GM23248 (cell line): ENCODE measurements around the gene MMS19.

Source experiments
- EZH2 ChIP-seq: fragments of 200-600 bp; sonication (generic); IDR thresholded peaks from 2 replicates; pipeline ENCODE4 v1.6.1; 2018; ENCODE audit warnings: antibody characterized with exemption, mild to moderate bottlenecking; ENCODE audit not compliant: insufficient read depth, poor library complexity, severe bottlenecking
- EZH2phosphoT487 ChIP-seq: fragments of 200-600 bp; sonication (generic); IDR thresholded peaks from 2 replicates; pipeline ENCODE4 v1.6.1; 2018; ENCODE audit warnings: antibody characterized with exemption, moderate library complexity, mild to moderate bottlenecking, low read depth; ENCODE audit not compliant: insufficient read depth

DNA sequence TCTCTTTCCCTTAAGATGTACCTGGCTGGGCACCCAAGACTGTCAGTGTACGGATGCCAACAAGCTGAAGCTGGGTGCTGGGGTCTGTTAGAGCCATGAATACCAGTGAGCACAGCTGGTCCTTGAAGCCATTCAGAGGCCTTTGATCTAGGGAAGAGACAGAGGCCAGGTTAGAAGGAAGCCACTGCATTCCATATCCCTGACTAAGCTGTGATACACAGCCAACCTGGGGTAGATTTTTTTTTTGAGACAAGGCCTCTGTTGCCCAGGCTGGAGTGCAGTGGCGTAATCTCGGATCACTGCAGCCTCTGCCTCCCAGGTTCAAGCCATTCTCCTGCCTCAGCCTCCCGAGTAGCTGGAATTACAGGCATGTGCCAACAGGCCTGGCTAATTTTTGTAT, 31.5 kb downstream of the MMS19 start:
- TF ChIP-seq EZH2, result no peak
- no peak for TF ChIP-seq EZH2phosphoT487
